IMR-90 (cell line): ENCODE data around the gene TXNL4B. TPM values are rescaled to one million over a fixed set of nuclear protein-coding genes. Genes with fewer than 3 reads are reported as not detected.

Experiments
- ATAC-seq: fragments of 200-7000 bp; cut with Tn5 transposase; 2 replicates; pipeline ENCODE4 v1.9.1; 2020; ENCODE audit warnings: low read depth, mild to moderate bottlenecking, moderate library complexity
- BruUV-seq: library from RNA; stranded (reverse); fragments of 400-500 nt; replicated peaks from 2 replicates; lab custom pipeline; 2021; lab: Mats Ljungman, UMichigan
- CTCF ChIA-PET: fragments of 300-600 bp; formaldehyde crosslinking; extraction: SDS; loops from one replicate; lab custom pipeline; 2021; ENCODE audit warnings: antibody characterized with exemption; lab: Yijun Ruan, JAX
- POLR2A ChIA-PET: fragments of 300-600 bp; sonication (Branson Sonifier 250); formaldehyde crosslinking; loops from one replicate; lab custom pipeline; 2022; ENCODE audit warnings: antibody characterized with exemption; ENCODE audit not compliant: unreplicated experiment; lab: Charles Lee
- DNase-seq: peaks from one replicate; pipeline ENCODE4 v3.0.0; 2013
- H2AFZ ChIP-seq: replicated peaks from 2 replicates; pipeline ENCODE3; 2013; ENCODE audit warnings: low read length, mild to moderate bottlenecking; ENCODE audit not compliant: poor library complexity
- H2AK5ac ChIP-seq: 2 replicates; pipeline ENCODE4 v1.6.1; 2013; ENCODE audit warnings: low read depth, low read length, inconsistent platforms
- H2AK9ac ChIP-seq: replicated peaks from 2 replicates; pipeline ENCODE3; 2013; ENCODE audit warnings: mild to moderate bottlenecking, low read depth, low read length, moderate library complexity; ENCODE audit not compliant: poor library complexity
- H2BK120ac ChIP-seq: 2 replicates; pipeline ENCODE4 v1.6.1; 2013; ENCODE audit warnings: low read depth, low read length, inconsistent platforms
- H2BK15ac ChIP-seq: 3 replicates; pipeline ENCODE4 v1.6.1; 2013; ENCODE audit warnings: low read depth, low read length, inconsistent platforms
- H2BK20ac ChIP-seq: 2 replicates; pipeline ENCODE4 v1.6.1; 2013; ENCODE audit warnings: low read depth, mild to moderate bottlenecking, inconsistent platforms, low read length, moderate library complexity
- H2BK5ac ChIP-seq: 2 replicates; pipeline ENCODE4 v1.6.1; 2013; ENCODE audit warnings: mild to moderate bottlenecking, low read depth, low read length, inconsistent platforms; ENCODE audit not compliant: poor library complexity, severe bottlenecking
- H3K14ac ChIP-seq: replicated peaks from 2 replicates; pipeline ENCODE4 v1.6.1; 2013; ENCODE audit warnings: low read depth, low read length, inconsistent platforms
- H3K18ac ChIP-seq: 2 replicates; pipeline ENCODE4 v1.6.1; 2013; ENCODE audit warnings: low read depth, low read length, control low read depth
- H3K23ac ChIP-seq: 2 replicates; pipeline ENCODE4 v1.6.1; 2013; ENCODE audit warnings: low read depth, low read length, inconsistent platforms
- H3K27ac ChIP-seq: 2 replicates; pipeline ENCODE4 v1.5.1; 2013; ENCODE audit warnings: mild to moderate bottlenecking, control low read depth, low read length; ENCODE audit not compliant: insufficient read depth
- H3K27me3 ChIP-seq: 2 replicates; pipeline ENCODE4 v1.6.1; 2013; ENCODE audit warnings: low read length; ENCODE audit not compliant: control insufficient read depth, insufficient read depth
- H3K36me3 ChIP-seq: 2 replicates; pipeline ENCODE4 v1.6.1; 2013; ENCODE audit warnings: low read length, mixed read lengths; ENCODE audit not compliant: control insufficient read depth, insufficient read depth
- H3K4ac ChIP-seq: 2 replicates; pipeline ENCODE4 v1.6.1; 2013; ENCODE audit warnings: low read depth, low read length, inconsistent platforms
- H3K4me1 ChIP-seq: 2 replicates; pipeline ENCODE4 v1.6.1; 2013; ENCODE audit warnings: low read length, mixed read lengths; ENCODE audit not compliant: control insufficient read depth, insufficient read depth
- H3K4me2 ChIP-seq: 2 replicates; pipeline ENCODE4 v1.6.1; 2013; ENCODE audit warnings: low read depth, mild to moderate bottlenecking, control low read depth, low read length, moderate library complexity
- H3K4me3 ChIP-seq: 2 replicates; pipeline ENCODE4 v1.5.1; 2013; ENCODE audit warnings: low read depth, mild to moderate bottlenecking, control low read depth, low read length, moderate library complexity; ENCODE audit not compliant: insufficient read depth
- H3K56ac ChIP-seq: 2 replicates; pipeline ENCODE4 v1.6.1; 2013; ENCODE audit warnings: low read length, inconsistent platforms; ENCODE audit not compliant: insufficient read depth; ENCODE audit errors: extremely low read depth
- H3K79me1 ChIP-seq, 2 experiments: 2 replicates each; pipeline ENCODE4 v1.6.1; 2013; ENCODE audit warnings: low read length in 2 of 2, inconsistent platforms in 1 of 2, low read depth in 1 of 2
- H3K9ac ChIP-seq: 2 replicates; pipeline ENCODE4 v1.6.1; 2013; ENCODE audit warnings: low read depth, low read length, control low read depth
- H3K9me1 ChIP-seq: 2 replicates; pipeline ENCODE4 v1.6.1; 2013; ENCODE audit warnings: low read length, inconsistent platforms; ENCODE audit not compliant: insufficient read depth
- H3K9me3 ChIP-seq: 2 replicates; pipeline ENCODE4 v1.6.1; 2013; ENCODE audit warnings: low read length; ENCODE audit not compliant: control insufficient read depth, insufficient read depth
- H4K20me1 ChIP-seq: 2 replicates; pipeline ENCODE4 v1.6.1; 2013; ENCODE audit warnings: low read length, inconsistent platforms; ENCODE audit not compliant: insufficient read depth
- H4K5ac ChIP-seq: 2 replicates; pipeline ENCODE4 v1.6.1; 2013; ENCODE audit warnings: mild to moderate bottlenecking, low read depth, low read length, control low read depth
- H4K8ac ChIP-seq, 2 experiments: 2 replicates each; pipeline ENCODE4 v1.6.1; 2013; ENCODE audit warnings: low read depth in 2 of 2, low read length in 2 of 2, control low read depth in 1 of 2, inconsistent platforms in 1 of 2
- H4K91ac ChIP-seq: 2 replicates; pipeline ENCODE4 v1.6.1; 2013; ENCODE audit warnings: low read depth, low read length, inconsistent platforms; ENCODE audit not compliant: insufficient read depth
- BHLHE40 ChIP-seq: fragments of 150-350 bp; IDR thresholded peaks from 2 replicates; pipeline ENCODE4 v1.6.1; 2016; ENCODE audit warnings: mild to moderate bottlenecking, low read depth, low read length
- CHD1 ChIP-seq: IDR thresholded peaks from 2 replicates; pipeline ENCODE4 v1.6.1; 2012; ENCODE audit warnings: low read depth, low read length, improper control_type of control experiment
- MAFK ChIP-seq: IDR thresholded peaks from 2 replicates; pipeline ENCODE4 v1.6.1; 2012; ENCODE audit warnings: low read depth, low read length, improper control_type of control experiment
- MXI1 ChIP-seq: IDR thresholded peaks from 2 replicates; pipeline ENCODE4 v1.6.1; 2012; ENCODE audit warnings: low read depth, mild to moderate bottlenecking, low read length, moderate library complexity, borderline replicate concordance
- POLR2A ChIP-seq: IDR thresholded peaks from 2 replicates; pipeline ENCODE4 v1.6.1; 2012; ENCODE audit warnings: mild to moderate bottlenecking, low read depth, low read length
- WGBS, 2 experiments: methylation state at CpG; one replicate each; pipeline versions ENCODE4 v1.1.5 to v1.1.7; 2013; ENCODE audit warnings: missing lambda C conversion rate in 2 of 2; ENCODE audit not compliant: insufficient read length in 1 of 2; ENCODE audit errors: extremely low coverage in 2 of 2; 5-methylcytosine and 5-hydroxymethylcytosine counted together
- dilution Hi-C: fragments of 300-500 bp; cut with HindIII; formaldehyde crosslinking; loops from one replicate; pipeline ENCODE4 v1.14.3; 2018; ENCODE audit warnings: low sequenced_read_pairs; ENCODE audit not compliant: unreplicated experiment
- in situ Hi-C: fragments of 300-500 bp; cut with MboI; formaldehyde crosslinking; loops from 3 replicates; pipeline ENCODE4 v1.14.3; 2019; ENCODE audit warnings: low sequenced_read_pairs, inconsistent platforms, mixed read lengths
- intact Hi-C: fragments of 100-400 bp; cut with micrococcal nuclease; formaldehyde crosslinking; loops from 2 replicates; pipeline ENCODE4 v1.10.0; 2022
- polyA plus RNA-seq, 3 experiments: library from polyadenylated mRNA; depleted of rRNA; stranded (reverse); fragments of >200 nt; gene quantifications; 2 replicates each; pipeline ENCODE4 v1.2.3, GENCODE V29; 2012; ENCODE audit warnings: low replicate concordance in 1 of 3
- total RNA-seq: library from RNA; depleted of rRNA; stranded (reverse); fragments of >200 nt; gene quantifications from 2 replicates; pipeline ENCODE4 v1.2.3, GENCODE V29; 2012

The TXNL4B gene
- total and polyA plus RNA-seq, 2 of the 4 experiments (the other 2 are of a cell fraction), result 5.4 to 8.6 TPM

DNA sequence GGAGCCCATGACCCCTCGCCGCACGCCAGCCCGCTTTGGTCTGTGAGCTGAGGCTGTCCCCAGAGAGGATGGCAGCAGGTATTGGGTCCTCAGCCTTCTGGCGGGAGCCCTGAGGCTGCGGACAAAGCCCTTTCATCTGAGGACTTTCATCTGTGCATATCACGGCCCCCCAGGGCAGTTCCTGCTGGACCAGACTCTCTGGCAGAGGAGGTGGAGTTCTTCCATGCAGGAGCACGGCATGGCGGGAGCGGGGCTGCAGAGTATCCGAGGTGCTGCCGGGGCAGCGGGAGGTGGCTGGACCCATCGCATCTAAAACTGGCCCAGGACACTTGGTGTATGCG is 19.0 kb upstream of the TXNL4B start:
- in situ Hi-C loops, result no loop called here
- H3K18ac ChIP-seq, result no peak overlapping the region
- H3K56ac ChIP-seq, result no peak overlapping the region
- ATAC-seq (no peak), DNase-seq (no peak)
- dilution Hi-C loops, result no loop called here
- no peak overlapping the region for H2AK9ac ChIP-seq
- no peak overlapping the region for H3K4me3 ChIP-seq
- H3K4me2 ChIP-seq, result no peak overlapping the region
- no peaks in the 10 kb centered on the region for H3K4me1 ChIP-seq
- no peak overlapping the region for H3K23ac ChIP-seq
- no peak overlapping the region for H2BK120ac ChIP-seq
- H3K4ac ChIP-seq, result no peak overlapping the region
- ChIA-PET POLR2A (no interaction called here), CTCF (no interaction called here)
- H3K9me1 ChIP-seq, result no peaks in the 10 kb centered on the region; the same call in 1 of the 2 replicates
- H2AK5ac ChIP-seq, result no peak overlapping the region
- no peak overlapping the region for H4K91ac ChIP-seq
- H2BK5ac ChIP-seq, result no peak overlapping the region
- TF ChIP-seq MXI1 (no peak), POLR2A (no peak), BHLHE40 (no peak), MAFK (no peak), CHD1 (no peak)
- H3K9ac ChIP-seq, result no peak overlapping the region
- no peak overlapping the region for H2AFZ ChIP-seq
- no peak overlapping the region for H4K8ac ChIP-seq
- no TSS peak for BruUV-seq
- H3K27me3 ChIP-seq, result no peaks in the 10 kb centered on the region
- H3K9me3 ChIP-seq, result no peaks in the 10 kb centered on the region
- no peaks in the 10 kb centered on the region for H4K20me1 ChIP-seq
- H4K5ac ChIP-seq, result no peak overlapping the region
- no peak overlapping the region for H2BK20ac ChIP-seq
- intact Hi-C loops, result no loop called here
- H3K36me3 ChIP-seq, result peaks cover 50% of the 10 kb centered on the region
- 97% methylated on average over 6 of the region's 15 CpGs; no CpG with 5 or more reads in 1 of the 2 experiments for WGBS, 2 experiments
- H2BK15ac ChIP-seq, result no peak overlapping the region
- no peak overlapping the region for H3K14ac ChIP-seq
- H3K79me1 ChIP-seq, result no peaks in the 10 kb centered on the region
- no peak overlapping the region for H3K27ac ChIP-seq
